NCI-H345 (cell line): ENCODE results near the gene SMAD7.

Source experiments
- DNase-seq: peaks from one replicate; lab custom pipeline; 2025; lab: John Stamatoyannopoulos, UW

Gene SMAD7

DNA sequence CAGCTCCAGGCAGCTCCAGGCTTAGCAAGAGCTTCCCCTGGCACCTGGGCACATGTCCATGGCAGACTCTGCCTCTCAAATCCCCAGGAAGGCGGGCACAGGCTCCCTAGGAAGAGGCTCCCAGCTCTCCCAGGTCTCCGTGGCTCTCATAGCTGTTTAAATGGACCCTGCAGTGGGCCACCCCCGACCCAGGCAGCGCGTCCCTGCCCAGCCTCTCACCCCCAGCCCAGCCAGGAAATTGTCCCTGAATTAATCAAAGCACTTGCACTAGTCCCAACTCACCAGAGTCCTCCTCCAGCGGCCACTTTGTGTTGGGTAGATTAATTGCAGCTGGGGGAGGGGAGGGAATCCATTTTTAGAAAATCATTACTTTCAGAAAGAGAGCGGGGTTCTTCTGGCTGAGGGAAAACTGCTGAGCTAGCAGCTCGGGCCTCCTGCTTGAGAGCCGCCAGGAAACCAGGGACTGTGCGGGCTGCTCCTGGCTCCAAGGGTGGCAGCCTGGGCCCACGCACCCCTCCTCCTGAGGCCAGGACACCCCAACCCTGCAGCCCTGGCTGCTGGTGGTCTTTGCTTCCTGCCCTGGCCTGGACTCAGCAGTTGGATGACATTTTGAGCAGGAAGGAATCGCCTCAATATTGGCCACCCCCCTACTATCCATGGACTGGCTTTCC is 36.0 kb downstream of the SMAD7 start:
- DNase-seq = no peak

DNA sequence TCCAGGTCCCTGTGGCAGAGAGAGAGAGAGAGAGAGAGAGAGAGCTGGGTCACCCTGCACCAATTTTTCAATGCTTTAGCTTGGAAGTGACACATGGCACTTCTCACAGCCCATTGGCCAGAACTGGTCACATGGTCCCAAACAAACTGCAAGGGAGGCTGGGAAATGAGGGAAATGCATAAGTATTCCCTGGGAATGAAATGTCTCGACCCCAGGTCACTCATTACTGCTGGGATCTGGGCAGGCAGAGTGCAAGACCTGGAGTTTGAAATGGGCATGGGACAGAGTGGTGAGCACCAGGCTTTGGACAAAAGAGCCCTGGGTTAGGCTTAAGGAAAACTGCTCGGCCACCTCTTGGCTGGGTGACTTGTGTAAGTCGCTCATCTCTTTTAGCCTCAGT is 37.0 kb downstream of the SMAD7 start:
- DNase-seq = no peak

DNA sequence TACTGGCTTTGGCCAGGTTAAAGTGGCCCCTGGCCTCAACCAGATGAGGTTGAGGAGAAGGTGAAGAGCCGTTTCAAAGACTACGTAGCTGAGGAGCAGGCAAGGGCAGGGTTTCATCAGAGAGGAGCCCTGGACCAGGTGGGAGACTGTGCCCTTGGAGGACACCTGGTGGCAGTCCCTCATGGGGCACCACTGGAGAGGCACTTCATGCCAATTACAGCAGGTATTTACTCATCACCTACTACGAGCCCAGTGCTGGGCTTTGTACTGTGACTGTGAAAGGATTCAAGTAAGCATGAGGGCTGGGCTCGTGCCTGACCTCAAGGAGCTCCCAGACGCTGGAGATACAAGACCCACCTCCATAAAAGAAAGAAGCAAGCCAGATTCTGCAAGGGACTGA is 37.6 kb downstream of the SMAD7 start:
- no peak for DNase-seq

DNA sequence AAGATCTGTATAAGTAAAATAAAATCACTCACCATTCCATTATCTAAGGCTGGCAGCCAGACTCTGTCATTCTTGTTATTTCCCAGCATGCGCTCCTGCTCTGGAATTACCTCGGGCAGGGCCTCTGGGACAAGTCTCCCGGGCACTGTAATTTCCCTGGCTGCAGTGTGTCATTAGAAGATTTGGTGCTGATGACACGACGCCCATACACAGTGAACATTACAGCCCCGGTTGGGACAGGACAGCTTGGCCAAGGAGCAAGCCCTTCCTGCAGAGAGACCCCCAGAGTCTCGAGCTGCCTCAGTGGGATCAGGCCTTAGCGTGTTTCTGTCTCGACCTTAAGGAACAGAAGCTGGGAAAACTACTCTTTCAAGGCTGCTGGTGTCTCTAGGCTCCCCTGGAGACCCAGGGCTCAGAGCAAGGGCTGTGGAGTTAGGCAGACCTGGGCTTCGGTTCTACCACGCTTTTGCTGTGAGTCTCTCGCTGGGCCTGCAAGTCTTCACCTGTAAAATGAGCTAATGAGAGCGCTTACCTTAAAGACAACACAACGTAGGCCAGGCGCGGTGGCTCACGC is 39.7 kb downstream of the SMAD7 start:
- no peak for DNase-seq

DNA sequence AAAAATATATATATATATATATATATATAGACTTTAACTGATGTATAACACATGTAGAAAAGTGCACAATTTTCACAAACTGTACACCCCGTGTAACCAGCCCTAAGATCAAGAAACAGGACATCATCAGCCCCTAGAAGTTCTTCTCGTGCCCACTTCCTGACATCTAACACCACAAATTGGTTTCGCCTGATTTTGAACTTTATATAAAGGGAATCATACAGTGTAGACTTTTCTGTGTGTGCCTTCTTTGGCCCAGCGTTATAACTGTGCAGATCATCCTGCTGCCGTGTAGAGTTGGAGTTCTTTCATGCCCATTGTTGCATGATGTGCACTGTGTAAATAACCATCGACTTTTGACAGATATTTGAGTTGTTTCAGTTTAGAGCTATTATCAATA is 41.0 kb downstream of the SMAD7 start:
- DNase-seq = no peak

DNA sequence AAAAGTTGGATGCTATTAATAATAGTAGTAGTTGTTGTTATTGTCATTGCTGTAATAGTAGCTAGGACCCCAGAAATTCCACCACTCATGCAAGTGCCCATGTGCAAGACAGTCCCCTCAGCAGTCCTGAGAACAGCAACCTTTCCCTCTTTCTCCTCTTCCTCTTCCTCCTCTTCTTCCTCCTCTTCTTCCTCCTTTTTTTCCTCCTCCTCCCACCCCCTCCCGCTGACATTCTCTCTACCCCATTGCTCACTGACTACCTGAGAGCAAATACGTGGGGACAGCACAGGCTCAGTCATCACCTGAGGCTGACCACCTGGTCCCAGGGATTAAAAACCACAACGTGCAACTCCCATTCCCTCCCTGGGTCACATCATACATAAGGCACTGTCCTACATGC is 41.8 kb downstream of the SMAD7 start:
- no peak for DNase-seq

DNA sequence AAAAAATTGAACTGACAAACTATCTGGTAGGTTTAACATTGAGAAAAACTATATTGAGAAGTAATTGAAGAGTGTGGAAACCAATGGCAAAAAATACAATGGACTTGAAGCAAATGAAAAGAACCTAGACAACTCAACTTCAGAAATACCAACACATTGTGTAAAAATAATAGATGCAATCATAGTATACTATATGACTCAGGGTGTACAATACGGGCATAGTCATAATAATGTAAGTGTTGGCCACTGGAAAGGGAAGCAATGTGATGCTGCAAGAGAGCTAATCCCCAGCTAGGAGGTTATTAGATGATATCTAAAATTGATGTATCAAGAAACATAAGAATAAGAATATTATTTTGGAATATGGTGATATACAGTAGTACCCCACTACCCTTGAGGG is 45.3 kb downstream of the SMAD7 start:
- no peak for DNase-seq

DNA sequence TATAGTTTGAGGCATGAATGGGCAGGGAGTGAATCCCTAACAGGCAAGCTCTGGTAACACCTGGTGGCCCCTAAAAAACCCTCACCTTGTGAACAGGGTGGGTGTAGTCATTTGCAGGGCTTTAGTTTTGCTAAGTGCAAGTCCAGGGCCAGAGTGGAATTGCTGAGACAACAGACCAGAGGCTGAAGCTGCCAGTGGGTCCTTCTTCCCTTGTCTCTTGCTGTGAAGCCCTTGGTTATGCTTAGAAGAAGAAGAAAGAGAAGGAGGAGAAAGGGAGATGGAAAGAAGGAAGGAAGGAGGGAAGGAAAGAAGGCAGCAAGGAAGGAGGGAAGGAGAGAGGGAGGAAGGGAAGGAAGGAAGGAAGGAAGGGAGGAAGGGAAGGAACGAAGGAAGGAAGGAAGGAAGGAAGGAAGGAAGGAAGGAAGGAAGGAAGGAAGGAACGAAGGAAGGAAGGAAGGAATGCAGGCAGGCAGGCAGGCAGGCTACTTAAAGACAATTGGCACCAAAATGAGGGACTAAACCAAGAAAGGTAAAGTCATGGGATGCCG is 45.8 kb downstream of the SMAD7 start:
- DNase-seq = no peak

DNA sequence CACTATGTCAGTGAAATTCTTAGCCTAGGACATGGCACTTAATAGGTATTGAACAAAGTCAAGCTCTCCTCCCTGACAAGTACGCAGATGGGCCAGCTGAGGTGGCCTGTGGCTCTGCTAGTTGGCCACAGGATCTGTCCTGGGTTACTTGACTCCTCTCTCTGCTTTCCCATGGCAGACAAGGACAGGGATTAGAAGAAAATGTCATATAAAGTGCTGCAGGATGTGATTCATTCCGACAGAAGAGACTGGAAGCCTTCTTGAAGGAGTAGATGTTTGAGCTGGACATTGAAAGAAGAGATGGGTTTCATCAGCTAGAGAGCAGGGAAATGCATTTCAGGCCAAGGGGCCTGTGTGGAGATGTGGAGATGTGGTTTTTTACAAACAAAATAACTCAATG is 46.7 kb downstream of the SMAD7 start:
- no peak for DNase-seq

DNA sequence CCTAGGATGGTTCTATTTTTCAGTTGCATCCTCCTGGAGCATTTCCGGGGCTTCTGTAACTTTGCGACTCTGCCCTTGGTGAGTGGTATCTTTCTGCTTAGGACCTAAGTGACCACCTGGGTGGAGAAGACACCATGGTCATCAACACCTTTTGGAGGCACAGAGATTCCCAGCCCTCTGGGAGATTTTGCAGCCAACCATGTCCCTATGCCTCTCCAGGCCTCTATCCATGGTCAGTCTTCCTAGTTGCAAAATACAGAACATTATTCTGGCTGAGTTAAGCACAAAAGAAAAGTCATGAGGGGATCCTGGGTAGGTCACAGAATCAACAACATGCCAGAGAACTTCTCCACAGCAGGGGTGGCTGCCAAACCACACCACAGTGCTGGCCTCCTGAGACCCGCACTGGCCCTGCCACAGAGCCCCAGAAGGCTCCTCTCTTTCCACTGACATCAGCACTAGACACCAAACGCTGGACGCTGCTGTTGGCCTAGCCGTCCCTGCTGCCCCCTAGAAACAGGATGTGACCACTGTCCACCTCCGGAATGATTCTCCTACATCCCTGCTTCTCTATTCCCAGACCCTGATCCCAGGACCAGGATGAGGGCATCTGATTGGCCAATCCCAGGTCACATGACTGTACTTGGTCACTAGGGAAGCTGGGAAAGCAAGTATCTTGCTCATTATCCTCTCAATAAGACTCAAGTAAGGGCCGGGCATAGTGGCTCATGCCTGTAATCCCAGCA is 47.7 kb downstream of the SMAD7 start:
- DNase-seq = no peak

DNA sequence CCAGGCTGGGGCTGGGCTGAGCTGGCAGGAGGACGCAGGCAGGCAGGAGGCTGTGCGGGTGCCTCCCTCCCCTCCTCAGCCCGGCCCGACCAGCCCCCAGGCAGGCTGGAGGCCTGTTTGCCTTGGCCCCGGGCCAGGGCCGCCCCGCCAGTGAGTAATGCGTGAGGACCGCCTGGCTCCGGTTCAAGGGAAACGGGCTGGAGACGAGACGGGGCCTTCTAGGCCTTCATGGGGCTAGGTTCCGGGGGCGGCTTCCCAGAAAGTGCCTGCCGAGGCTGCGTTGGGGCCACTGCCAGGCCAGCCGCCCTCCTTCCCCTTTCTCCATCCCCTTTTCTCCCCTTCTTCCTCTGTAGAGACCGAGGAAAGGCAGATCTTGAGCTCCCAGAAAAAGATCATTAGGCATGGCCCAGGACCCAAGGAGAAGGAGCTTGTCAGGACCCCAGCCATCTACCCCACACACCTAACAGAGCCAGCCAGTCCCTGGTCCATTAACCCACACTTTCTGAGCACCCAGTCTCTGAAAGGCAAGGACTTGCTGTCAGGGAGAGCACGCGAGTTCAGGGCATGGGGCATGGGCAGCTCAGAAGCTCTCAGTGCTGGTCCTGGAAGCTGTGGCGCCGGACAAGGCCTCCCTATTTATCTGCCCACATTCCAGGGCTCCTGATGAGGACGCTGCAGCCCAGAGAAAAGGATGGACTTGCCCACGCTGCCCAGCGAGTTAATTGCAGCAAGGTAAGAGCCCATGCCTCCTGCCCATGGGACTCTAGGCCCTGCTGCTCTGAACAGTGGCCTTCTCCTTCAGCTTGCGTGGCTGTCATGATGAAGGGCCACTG is 48.5 kb downstream of the SMAD7 start:
- DNase-seq = peak; percentile 90

DNA sequence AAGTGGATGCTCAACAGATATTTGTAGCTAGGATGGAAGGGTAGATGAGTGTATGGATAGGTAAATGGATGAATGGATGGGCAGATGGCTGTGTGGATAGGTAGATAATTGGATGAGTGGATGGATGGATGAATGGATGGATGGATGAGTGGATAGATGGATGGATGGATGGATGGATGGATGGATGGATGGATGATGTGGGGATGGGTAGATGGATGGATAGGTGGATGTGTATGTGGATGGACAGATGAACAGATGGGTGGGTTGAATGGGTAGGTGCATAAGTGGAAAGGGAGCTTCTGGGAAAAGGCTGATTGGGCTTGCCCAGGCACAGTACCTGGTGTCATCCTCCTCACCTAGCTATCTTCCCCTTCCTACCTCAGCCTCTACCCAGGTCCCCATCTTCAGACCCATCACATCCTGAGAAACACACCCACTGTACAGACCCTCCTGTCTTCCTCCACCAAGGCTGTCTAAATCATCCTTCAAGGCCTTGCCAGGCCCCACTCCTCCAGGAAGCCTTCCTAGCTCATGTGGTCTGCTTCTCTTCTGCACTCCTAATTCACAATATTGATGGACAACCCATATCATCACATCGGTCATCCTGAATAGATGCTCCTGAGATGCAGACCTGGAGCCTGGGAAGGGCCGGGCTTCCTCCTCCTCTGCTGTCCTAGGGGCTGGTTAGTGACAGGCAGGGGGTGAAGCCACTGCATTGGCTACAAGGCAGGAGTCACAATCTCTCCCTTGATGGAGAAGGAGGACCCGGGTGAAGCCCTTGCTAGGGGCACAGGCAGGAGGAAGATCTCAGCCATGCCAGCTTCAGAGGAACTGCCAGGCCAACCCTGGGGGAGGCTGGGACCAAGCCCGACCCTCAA is 49.4 kb downstream of the SMAD7 start:
- no peak for DNase-seq

DNA sequence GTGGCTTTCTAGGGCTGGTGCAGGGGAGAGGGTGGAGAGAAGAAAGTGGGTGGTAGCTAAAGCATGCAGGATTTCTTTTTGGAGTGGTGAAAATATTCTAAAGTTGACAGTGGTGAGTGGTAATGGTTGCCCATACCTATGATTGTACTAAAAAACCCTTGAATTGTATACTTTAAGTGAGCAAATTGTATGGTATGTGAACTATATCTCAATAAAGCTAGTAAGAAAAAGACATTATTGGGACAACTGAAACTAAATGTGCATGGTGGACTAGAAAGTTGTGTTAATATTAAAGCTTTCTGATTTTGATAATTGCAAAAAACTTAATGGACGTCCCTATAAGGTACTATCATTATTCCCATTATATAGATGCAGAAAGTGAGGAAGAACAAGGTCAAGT is 50.3 kb downstream of the SMAD7 start:
- no peak for DNase-seq

DNA sequence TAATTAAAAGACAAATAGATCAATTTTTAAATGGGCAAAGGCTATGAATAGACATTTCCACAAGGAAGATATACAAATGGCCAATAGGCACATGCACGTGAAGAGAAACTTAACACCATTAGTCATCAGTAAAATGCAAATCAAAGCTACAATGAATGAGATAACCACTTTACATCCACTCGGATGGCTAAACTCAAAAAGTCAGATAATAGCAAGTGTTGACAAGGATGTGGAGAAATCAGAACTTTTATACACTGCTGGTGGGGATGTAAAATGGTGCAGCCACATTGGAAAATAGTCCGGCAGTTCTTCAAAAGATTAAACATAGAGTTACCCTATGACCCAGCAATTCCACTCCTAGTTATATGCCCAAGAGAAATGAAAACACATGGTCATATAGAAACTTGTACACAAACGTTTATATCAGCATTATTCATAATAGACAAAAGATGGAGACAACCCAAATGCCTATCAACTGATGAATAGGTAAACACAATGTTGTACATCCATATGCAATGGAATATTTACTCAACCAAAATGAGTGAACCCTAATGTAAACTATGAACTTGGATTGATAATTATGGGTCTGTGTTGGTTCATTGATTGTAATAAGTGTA is 51.1 kb downstream of the SMAD7 start:
- no peak for DNase-seq

DNA sequence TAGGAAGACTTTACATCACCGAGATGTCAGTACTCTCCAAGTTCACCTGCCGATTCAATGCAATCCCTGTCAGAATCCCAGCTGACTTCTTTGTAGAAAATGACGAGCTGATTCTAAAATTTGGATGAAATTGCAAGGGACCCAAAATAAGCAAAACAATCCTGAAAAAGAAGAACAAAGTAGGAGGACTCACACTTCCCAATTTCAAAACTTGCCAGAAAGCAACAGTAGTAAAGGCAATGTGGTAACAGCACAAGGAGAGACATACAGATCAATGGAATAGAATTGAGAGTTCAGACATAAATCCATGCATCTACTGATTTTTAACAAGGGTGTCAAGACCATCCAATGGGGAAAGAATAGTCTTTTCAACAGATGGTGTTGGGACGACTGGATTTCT is 52.2 kb downstream of the SMAD7 start:
- no peak for DNase-seq

DNA sequence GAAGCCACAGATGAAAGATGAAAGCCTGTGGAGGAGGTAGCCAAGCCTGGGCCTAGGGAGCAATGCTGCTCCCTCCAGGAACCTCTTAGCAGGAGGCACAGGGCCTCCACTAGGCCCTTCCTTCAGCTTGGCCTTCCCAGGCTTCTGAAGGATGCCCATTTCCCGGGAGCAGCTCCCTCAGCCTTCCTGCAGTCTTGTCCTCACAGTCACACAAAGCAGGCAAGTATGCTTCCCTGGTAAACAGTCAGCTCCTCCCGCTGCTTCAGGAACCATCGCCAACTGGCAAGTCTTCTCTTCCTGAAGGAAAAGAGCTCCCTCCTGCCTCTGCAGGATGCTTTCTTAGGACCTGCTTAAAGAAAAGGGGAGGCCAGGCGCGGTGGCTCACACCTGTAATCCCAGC is 53.2 kb downstream of the SMAD7 start:
- DNase-seq = no peak

DNA sequence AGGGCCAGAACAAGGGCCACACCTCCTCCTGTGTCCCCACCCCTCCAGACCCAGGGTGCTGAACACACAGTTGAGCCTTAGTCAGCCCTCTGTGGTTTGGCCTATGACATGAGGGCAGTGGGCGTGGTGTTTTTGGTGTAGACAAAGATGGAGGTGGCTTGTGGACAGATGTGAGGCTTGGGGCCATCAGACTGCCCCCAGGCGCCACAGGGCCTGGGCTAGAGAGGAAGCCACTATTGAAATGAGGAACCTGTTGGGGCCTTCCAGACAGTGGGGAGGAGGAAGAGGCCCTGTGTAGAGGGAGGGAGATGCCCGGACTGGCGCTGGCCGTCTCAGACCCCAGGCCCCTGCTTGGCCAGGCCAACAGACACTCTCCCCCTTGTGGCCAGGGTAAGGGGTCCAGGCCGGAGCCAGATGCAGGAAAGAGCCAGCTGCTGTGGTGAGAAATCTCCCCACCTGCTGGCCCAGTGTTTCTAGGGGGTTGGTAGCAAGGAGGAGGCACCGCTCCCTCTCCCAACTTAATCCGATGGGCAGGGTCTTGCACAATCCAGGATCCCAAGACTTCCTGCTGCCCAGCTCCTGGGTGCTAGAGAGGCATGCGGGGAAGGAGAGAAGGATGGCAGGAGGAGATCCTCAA is 53.8 kb downstream of the SMAD7 start:
- no peak for DNase-seq

DNA sequence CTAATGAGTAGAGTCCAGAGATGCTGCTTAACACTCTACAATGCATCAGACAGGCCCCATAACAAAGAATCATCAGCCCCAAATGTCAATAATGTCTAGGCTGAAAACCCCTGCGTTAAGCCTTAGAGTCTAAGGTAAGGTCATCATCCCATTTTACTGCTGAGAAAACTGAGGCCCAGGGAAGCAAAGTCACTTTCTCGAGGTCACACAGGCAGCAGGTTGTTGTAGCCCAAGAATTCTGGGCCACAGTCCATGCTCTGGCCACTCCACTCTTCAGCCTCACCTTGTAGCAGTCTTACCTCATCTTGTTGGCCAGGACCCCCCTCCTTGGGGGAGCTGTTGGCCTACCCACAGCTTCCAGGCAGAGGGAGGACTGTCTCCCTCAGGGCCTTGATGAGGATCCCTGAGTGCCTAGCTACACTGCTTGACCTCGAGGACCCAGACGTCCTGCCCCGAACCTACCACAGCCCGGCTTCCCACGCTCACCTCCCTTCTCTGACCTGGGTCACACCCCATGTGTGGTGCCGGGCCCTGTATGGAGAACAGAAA is 54.4 kb downstream of the SMAD7 start:
- no peak for DNase-seq

DNA sequence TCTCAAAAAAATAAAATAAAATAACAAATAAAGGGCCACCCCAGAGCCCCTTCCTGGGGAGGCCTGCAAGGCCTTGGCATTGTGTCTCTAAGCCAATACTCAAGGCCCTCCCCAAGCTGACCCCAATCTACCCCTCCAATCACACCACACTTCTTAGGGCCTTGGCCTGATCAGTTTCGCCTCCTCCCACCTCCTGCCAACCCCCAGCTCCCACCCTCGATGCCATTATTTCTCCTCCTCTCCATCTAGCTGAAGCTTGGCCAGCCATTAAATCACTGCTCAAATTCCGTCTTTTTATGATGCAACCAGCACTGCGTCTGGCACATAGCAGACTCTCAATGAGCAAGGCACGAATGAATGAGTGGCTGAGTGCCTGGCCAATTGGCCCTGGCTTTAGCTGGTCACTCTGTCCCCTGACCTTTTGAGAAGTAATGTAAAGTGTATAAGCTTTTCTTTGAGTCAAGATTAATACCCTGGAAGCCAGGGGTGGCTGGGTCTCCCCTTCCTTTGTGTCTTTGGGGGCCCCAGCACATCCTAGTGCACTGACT is 55.9 kb downstream of the SMAD7 start:
- no peak for DNase-seq
